ENCODE results near the gene UNC93B1. TPM values are rescaled to one million over a fixed set of nuclear protein-coding genes. Genes with fewer than 3 reads are reported as not detected.
A peak's percentile ranks its signal among the peaks of the same experiment; 100 is the strongest.

UNC93B1 gene
- total RNA-seq, 1 experiment from 2014 or later = 23.3 TPM

GRCh38 chr11:68017980-68018729 lies 14.3 kb upstream of the UNC93B1 start:
- no peak overlapping the region for H2BK20ac ChIP-seq (ENCODE audit: low read depth, low read length, poor library complexity, severe bottlenecking)
- H3K27me3 ChIP-seq (ENCODE audit: insufficient read depth, low read length) = no peaks in the 10 kb centered on the region
- H3T11ph ChIP-seq (ENCODE audit: low read length) = no peak overlapping the region
- no peak overlapping the region for H3K23ac ChIP-seq (ENCODE audit: insufficient read length, low read depth, low read length)
- H3K79me1 ChIP-seq (ENCODE audit: insufficient read depth, low read depth, low read length, poor library complexity, severe bottlenecking) = no peaks in the 10 kb centered on the region
- DNase-seq = no peak
- no peak overlapping the region for H2BK15ac ChIP-seq (ENCODE audit: low read depth, low read length)
- no CpG with 5 or more reads among the region's 27 CpGs for WGBS (ENCODE audit: extremely low coverage, insufficient read length, low lambda C conversion rate)
- no peak overlapping the region for H4K5ac ChIP-seq (ENCODE audit: insufficient read length, low read depth, low read length)
- no peaks in the 10 kb centered on the region for H4K20me1 ChIP-seq (ENCODE audit: control insufficient read depth, insufficient read depth, insufficient read length)
- no peak overlapping the region for H3K4me2 ChIP-seq (ENCODE audit: insufficient read depth, insufficient read length, low read length)
- no peak overlapping the region for H3K4me3 Mint-ChIP-seq
- H2AK5ac ChIP-seq (ENCODE audit: insufficient read length, low read length) = no peak overlapping the region
- H2BK12ac ChIP-seq (ENCODE audit: insufficient read length, low read depth, low read length) = no peak overlapping the region
- H3K27ac Mint-ChIP-seq = peak overlapping the region in 2 of 3 experiments; percentile 44 to 50; a peak in 2 of 7 replicates
- no peak overlapping the region for H3K14ac ChIP-seq (ENCODE audit: insufficient read depth, low read length)
- no peaks in the 10 kb centered on the region for H3K79me2 ChIP-seq (ENCODE audit: insufficient read depth, low read length)
- no peak overlapping the region for H3K9ac ChIP-seq (ENCODE audit: extremely low read depth, insufficient read length, low read length)
- no peak overlapping the region for H3K4ac ChIP-seq (ENCODE audit: low read depth, low read length)
- no peak overlapping the region for H3K18ac ChIP-seq (ENCODE audit: insufficient read length, low read depth, low read length)
- peaks cover 11 to 23% of the 10 kb centered on the region in 2 experiments for H3K4me1 Mint-ChIP-seq
- no peak overlapping the region for H2BK120ac ChIP-seq (ENCODE audit: low read depth, low read length, poor library complexity, severe bottlenecking)
- H4K8ac ChIP-seq (replicated peaks; ENCODE audit: insufficient read length, low read depth, low read length) = no peak overlapping the region
- H3K23me2 ChIP-seq (ENCODE audit: insufficient read length, low read depth, low read length, poor library complexity, severe bottlenecking) = no peaks in the 10 kb centered on the region
- H3K9me3 ChIP-seq (ENCODE audit: control insufficient read depth, low read depth, low read length) = no peaks in the 10 kb centered on the region
- no peak overlapping the region for H3K27ac ChIP-seq (ENCODE audit: insufficient read length, low read depth, low read length)
- H3K36me3 Mint-ChIP-seq (ENCODE audit: insufficient read depth in 1 of 3, low read depth in 3 of 3) = no peaks in the 10 kb centered on the region; a peak in 1 of 7 replicates
- H4K91ac ChIP-seq (ENCODE audit: insufficient read length, low read depth, low read length) = no peak overlapping the region
- H3K9me3 Mint-ChIP-seq = no peaks in the 10 kb centered on the region
- H2AFZ ChIP-seq (ENCODE audit: low read length) = no peak overlapping the region
- H3K27me3 Mint-ChIP-seq (ENCODE audit: low read depth) = peaks cover 2% of the 10 kb centered on the region
- no peak overlapping the region for H2BK5ac ChIP-seq (ENCODE audit: insufficient read length, low read length)
- no peak for TF ChIP-seq CTCF (conservative IDR thresholded peaks at IDR 0.05)
- no peak overlapping the region for H3K56ac ChIP-seq (ENCODE audit: insufficient read length, low read depth, low read length)
- H3K4me1 ChIP-seq (ENCODE audit: insufficient read depth, low read length) = no peaks in the 10 kb centered on the region; the same call in 1 of the 2 replicates

Data from H9 (cell line).